Measurements from ENCODE around the gene DLGAP1.

- TF ChIP-seq, protein P1, sequence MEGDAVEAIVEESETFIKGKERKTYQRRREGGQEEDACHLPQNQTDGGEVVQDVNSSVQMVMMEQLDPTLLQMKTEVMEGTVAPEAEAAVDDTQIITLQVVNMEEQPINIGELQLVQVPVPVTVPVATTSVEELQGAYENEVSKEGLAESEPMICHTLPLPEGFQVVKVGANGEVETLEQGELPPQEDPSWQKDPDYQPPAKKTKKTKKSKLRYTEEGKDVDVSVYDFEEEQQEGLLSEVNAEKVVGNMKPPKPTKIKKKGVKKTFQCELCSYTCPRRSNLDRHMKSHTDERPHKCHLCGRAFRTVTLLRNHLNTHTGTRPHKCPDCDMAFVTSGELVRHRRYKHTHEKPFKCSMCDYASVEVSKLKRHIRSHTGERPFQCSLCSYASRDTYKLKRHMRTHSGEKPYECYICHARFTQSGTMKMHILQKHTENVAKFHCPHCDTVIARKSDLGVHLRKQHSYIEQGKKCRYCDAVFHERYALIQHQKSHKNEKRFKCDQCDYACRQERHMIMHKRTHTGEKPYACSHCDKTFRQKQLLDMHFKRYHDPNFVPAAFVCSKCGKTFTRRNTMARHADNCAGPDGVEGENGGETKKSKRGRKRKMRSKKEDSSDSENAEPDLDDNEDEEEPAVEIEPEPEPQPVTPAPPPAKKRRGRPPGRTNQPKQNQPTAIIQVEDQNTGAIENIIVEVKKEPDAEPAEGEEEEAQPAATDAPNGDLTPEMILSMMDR (IDR thresholded peaks at IDR 0.05; ENCODE audit: insufficient read depth, low read length), result no peak
- TF ChIP-seq POLR2AphosphoS5 (IDR thresholded peaks at IDR 0.05; ENCODE audit: low read depth) (no peak), GABPA (IDR thresholded peaks at IDR 0.05; ENCODE audit: low read depth) (no peak)
- TF ChIP-seq, protein P2, sequence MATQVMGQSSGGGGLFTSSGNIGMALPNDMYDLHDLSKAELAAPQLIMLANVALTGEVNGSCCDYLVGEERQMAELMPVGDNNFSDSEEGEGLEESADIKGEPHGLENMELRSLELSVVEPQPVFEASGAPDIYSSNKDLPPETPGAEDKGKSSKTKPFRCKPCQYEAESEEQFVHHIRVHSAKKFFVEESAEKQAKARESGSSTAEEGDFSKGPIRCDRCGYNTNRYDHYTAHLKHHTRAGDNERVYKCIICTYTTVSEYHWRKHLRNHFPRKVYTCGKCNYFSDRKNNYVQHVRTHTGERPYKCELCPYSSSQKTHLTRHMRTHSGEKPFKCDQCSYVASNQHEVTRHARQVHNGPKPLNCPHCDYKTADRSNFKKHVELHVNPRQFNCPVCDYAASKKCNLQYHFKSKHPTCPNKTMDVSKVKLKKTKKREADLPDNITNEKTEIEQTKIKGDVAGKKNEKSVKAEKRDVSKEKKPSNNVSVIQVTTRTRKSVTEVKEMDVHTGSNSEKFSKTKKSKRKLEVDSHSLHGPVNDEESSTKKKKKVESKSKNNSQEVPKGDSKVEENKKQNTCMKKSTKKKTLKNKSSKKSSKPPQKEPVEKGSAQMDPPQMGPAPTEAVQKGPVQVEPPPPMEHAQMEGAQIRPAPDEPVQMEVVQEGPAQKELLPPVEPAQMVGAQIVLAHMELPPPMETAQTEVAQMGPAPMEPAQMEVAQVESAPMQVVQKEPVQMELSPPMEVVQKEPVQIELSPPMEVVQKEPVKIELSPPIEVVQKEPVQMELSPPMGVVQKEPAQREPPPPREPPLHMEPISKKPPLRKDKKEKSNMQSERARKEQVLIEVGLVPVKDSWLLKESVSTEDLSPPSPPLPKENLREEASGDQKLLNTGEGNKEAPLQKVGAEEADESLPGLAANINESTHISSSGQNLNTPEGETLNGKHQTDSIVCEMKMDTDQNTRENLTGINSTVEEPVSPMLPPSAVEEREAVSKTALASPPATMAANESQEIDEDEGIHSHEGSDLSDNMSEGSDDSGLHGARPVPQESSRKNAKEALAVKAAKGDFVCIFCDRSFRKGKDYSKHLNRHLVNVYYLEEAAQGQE (IDR thresholded peaks at IDR 0.05; ENCODE audit: insufficient replicate concordance, low read depth), result no peak
Observed at GRCh38 chr18:3510896-3511295, 944.2 kb downstream of the DLGAP1 start.

All from HL-60 (cell line).